Adrenal gland (tissue), 12 donors: Measurements from ENCODE around the gene PHACTR2. TPM values are rescaled to one million over a fixed set of nuclear protein-coding genes. Genes with fewer than 3 reads are reported as not detected.

Source experiments
- DNase-seq, 7 donors: peaks; one replicate each; pipeline ENCODE4 v3.0.0-alpha.2; 2019 to 2020
- H3K27ac ChIP-seq, 5 donors: fragments of 200-600 bp; sonication (generic) in 4 of 5; 1 replicate in 3 of 5; 2 replicates in 2 of 5; pipeline versions ENCODE4 v1.5.1 to v1.8.0; 2016 to 2020; ENCODE audit warnings: mild to moderate bottlenecking in 1 of 5
- H3K27me3 ChIP-seq: fragments of 200-600 bp; 2 replicates; pipeline ENCODE4 v1.8.0; 2021
- H3K36me3 ChIP-seq, 2 donors: fragments of 200-600 bp; replicated peaks in 1 of 2; 1 replicate in 1 of 2; 2 replicates in 1 of 2; pipeline versions ENCODE4 v1.5.1 to v1.8.0; 2018 to 2022
- H3K4me1 ChIP-seq, 2 donors: fragments of 200-600 bp; replicated peaks in 1 of 2; 1 replicate in 1 of 2; 2 replicates in 1 of 2; pipeline versions ENCODE4 v1.5.1 to v1.8.0; 2018 to 2021
- H3K4me3 ChIP-seq, 4 donors: fragments of 200-600 bp; sonication (generic) in 3 of 4; one replicate each; pipeline ENCODE4 v1.5.1; 2016 to 2018
- H3K9me3 ChIP-seq, 3 donors: fragments of 200-600 bp; sonication (generic) in 1 of 3; replicated peaks in 1 of 3; 1 replicate in 2 of 3; 2 replicates in 1 of 3; pipeline versions ENCODE4 v1.5.1 to v1.8.0; 2016 to 2021
- CTCF ChIP-seq, 6 experiments: fragments of 450-650 bp in 4 of 6; fragments of 200-600 bp in 2 of 6; sonication (generic) in 1 of 6; IDR thresholded peaks; 1 replicate in 5 of 6; 2 replicates in 1 of 6; pipeline versions ENCODE4 v1.5.1 to v1.8.0; 2016 to 2021; ENCODE audit warnings: antibody characterized with exemption in 6 of 6, mild to moderate bottlenecking in 2 of 6, moderate library complexity in 1 of 6
- POLR2A ChIP-seq, 2 donors: fragments of 450-650 bp; IDR thresholded peaks; one replicate each; pipeline ENCODE4 v1.6.1; 2017; ENCODE audit warnings: antibody characterized with exemption in 2 of 2, mild to moderate bottlenecking in 2 of 2, moderate library complexity in 1 of 2
- WGBS, 4 donors: extraction: QIAGEN DNeasy Blood & Tissue Kit in 2 of 4; methylation state at CpG; one replicate each; pipeline versions ENCODE4 v1.1.5 to v1.1.7; 2013 to 2017; 5-methylcytosine and 5-hydroxymethylcytosine counted together
- intact Hi-C, 2 donors: fragments of 100-400 bp; cut with DNase I; formaldehyde crosslinking; loops; one replicate each; pipeline versions ENCODE4 v1.14.1 to v1.15.0; 2022 to 2023
- polyA plus RNA-seq, 3 donors: library from polyadenylated mRNA; stranded (reverse); fragments of 200-250 nt in 2 of 3; fragments of 350-450 nt in 1 of 3; fragmentation: Illumina TruSeq in 1 of 3; extraction: RNeasy Lipid Tissue Mini Kit (QIAGEN cat#74804) in 1 of 3; gene quantifications; one replicate each; pipeline ENCODE4 v1.2.3, GENCODE V29; 2013 to 2014
- total RNA-seq, 9 donors: library from RNA; depleted of rRNA in 4 of 9; stranded (reverse); fragments of >200 nt in 4 of 9; fragments of 120-200 nt in 1 of 9; fragmentation: NEBNext Ultra II Directional in 1 of 9; extraction: Animal tissue kit (Norgen Biotek cat#: 25700) in 1 of 9; gene quantifications; one replicate each; pipeline versions ENCODE4 v1.1.0 to v1.2.4, GENCODE V29; 2013 to 2023
- donor health status: healthy with polysubstance abuse.
- donor health status: Bipolar disorder and iron deficiency.
- donor health status: DM: yes; HTN: yes; CAD: no.
- donor health status: DM: no; HTN: no; CAD: no.
- donor health status: DM: no; HTN: no; CAD: no.
- donor health status: DM: yes; HTN: yes; CAD: no.

Gene PHACTR2
- total and polyA plus RNA-seq, 12 donors = 12.1 to 315 (median 227) TPM

DNA sequence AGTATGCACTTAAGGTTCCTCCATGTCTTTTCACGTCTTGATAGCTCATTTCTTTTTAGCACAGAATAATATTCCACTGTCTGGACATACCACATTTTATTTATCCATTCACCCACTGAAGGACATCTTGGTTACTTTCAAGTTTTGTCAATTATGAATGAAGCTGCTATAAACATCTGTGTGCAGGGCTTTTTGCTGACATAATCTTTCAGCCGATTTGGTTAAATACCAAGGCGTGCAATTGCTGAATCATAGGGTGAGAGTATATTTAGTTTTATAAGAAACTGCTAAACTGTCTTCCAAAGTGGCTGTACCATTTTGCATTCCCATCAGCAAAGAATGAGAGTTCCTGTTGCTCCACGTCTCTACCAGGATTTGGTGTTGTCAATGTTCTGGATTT lies 44.9 kb upstream of the PHACTR2 start:
- no peaks in the 10 kb centered on the region for H3K4me1 ChIP-seq
- H3K27me3 ChIP-seq = no peaks in the 10 kb centered on the region
- intact Hi-C loops = no loop called here
- H3K27ac ChIP-seq = no peak overlapping the region
- 89 to 96% (median 93%) methylated on average over 4 of the region's 4 CpGs for whole genome bisulfite sequencing, 4 donors
- H3K36me3 ChIP-seq = no peaks in the 10 kb centered on the region
- no peak overlapping the region for H3K4me3 ChIP-seq
- H3K9me3 ChIP-seq = no peaks in the 10 kb centered on the region
- TF ChIP-seq CTCF (IDR thresholded peaks at IDR 0.05) (no peak), POLR2A (IDR thresholded peaks at IDR 0.05) (no peak)
- no peak for DNase-seq

GRCh38 chr6:143634486-143634885 lies 43.3 kb upstream of the PHACTR2 start:
- TF ChIP-seq POLR2A (IDR thresholded peaks at IDR 0.05) = no peak
- no peak for TF ChIP-seq CTCF (IDR thresholded peaks at IDR 0.05)
- 77 to 91% (median 82%) methylated on average over 2 of the region's 2 CpGs for WGBS, 4 donors
- no peak for DNase-seq
- H3K4me3 ChIP-seq = no peak overlapping the region
- H3K9me3 ChIP-seq = no peaks in the 10 kb centered on the region
- no peaks in the 10 kb centered on the region for H3K36me3 ChIP-seq
- intact Hi-C loops = no loop called here
- H3K27ac ChIP-seq = no peak overlapping the region
- no peaks in the 10 kb centered on the region for H3K4me1 ChIP-seq
- H3K27me3 ChIP-seq = no peaks in the 10 kb centered on the region

- no peaks in the 10 kb centered on the region for H3K4me1 ChIP-seq
- DNase-seq = no peak
- H3K4me3 ChIP-seq = no peak overlapping the region
- H3K9me3 ChIP-seq = no peaks in the 10 kb centered on the region
- intact Hi-C loops = no loop called here
- no peaks in the 10 kb centered on the region for H3K36me3 ChIP-seq
- H3K27ac ChIP-seq = no peak overlapping the region
- H3K27me3 ChIP-seq = no peaks in the 10 kb centered on the region
- WGBS, 4 donors = 83 to 88% (median 87%) methylated on average over 3 of the region's 3 CpGs
- TF ChIP-seq CTCF (IDR thresholded peaks at IDR 0.05) = no peak
- TF ChIP-seq POLR2A (IDR thresholded peaks at IDR 0.05) = no peak
Measured at GRCh38 chr6:143637691-143638090, 40.1 kb upstream of the PHACTR2 start.

GRCh38 chr6:143642403-143642802 lies 35.4 kb upstream of the PHACTR2 start:
- Histone ChIP-seq H3K27me3 (no peaks in the 10 kb centered on the region), H3K36me3 (no peaks in the 10 kb centered on the region), H3K4me1 (no peaks in the 10 kb centered on the region), H3K9me3 (no peaks in the 10 kb centered on the region), H3K27ac (no peak overlapping the region), H3K4me3 (no peak overlapping the region)
- TF ChIP-seq CTCF (IDR thresholded peaks at IDR 0.05) (no peak), POLR2A (IDR thresholded peaks at IDR 0.05) (no peak)
- intact Hi-C loops = no loop called here
- 78 to 98% (median 90%) methylated on average over 2 of the region's 2 CpGs for WGBS, 4 donors
- no peak for DNase-seq
